GM12878 (cell line): ENCODE measurements around the gene CALML5.

ENCODE experiments used
- BHLHE40 ChIP-seq, 2 experiments: fragments of 450-650 bp in 1 of 2; IDR thresholded peaks; 2 replicates each; pipeline ENCODE4 v1.6.1; 2011 to 2017; ENCODE audit warnings: low read depth in 2 of 2, borderline replicate concordance in 1 of 2, improper control_type of control experiment in 1 of 2, low read length in 1 of 2, mild to moderate bottlenecking in 1 of 2
- CBFB ChIP-seq: IDR thresholded peaks from 2 replicates; pipeline ENCODE4 v1.6.1; 2016; ENCODE audit warnings: antibody characterized with exemption, low read depth
- CTCF ChIP-seq, 3 experiments: IDR thresholded peaks in 2 of 3; conservative IDR thresholded peaks in 1 of 3; 2 replicates each; pipeline ENCODE4 v1.5.1; 2011; ENCODE audit warnings: low read depth in 3 of 3, low read length in 3 of 3, mild to moderate bottlenecking in 3 of 3, control low read depth in 2 of 3, moderate library complexity in 2 of 3, inconsistent platforms in 1 of 3, mixed read lengths in 1 of 3; ENCODE audit not compliant: control insufficient read depth in 2 of 3, insufficient read depth in 1 of 3; ENCODE audit errors: extremely low read depth in 1 of 3
- GATAD2B ChIP-seq: fragments of 450-650 bp; conservative IDR thresholded peaks from 2 replicates; pipeline ENCODE4 v1.6.1; 2017; ENCODE audit warnings: low read depth, mild to moderate bottlenecking, moderate library complexity
- HDGF ChIP-seq: fragments of 450-650 bp; IDR thresholded peaks from 2 replicates; pipeline ENCODE4 v1.6.1; 2016; ENCODE audit warnings: antibody characterized with exemption
- NRF1 ChIP-seq: conservative IDR thresholded peaks from 2 replicates; pipeline ENCODE4 v1.6.1; 2011; ENCODE audit warnings: mild to moderate bottlenecking, low read depth, low read length, improper control_type of control experiment
- POLR2A ChIP-seq: IDR thresholded peaks from 2 replicates; pipeline ENCODE4 v1.6.1; 2011; ENCODE audit warnings: low read depth, mild to moderate bottlenecking, low read length
- POLR2AphosphoS5 ChIP-seq: IDR thresholded peaks from 2 replicates; pipeline ENCODE4 v1.6.1; 2011; ENCODE audit warnings: mild to moderate bottlenecking, low read length, inconsistent platforms
- POU2F2 ChIP-seq: IDR thresholded peaks from 3 replicates; pipeline ENCODE4 v1.6.1; 2011; ENCODE audit warnings: low read depth, mild to moderate bottlenecking, low read length, borderline replicate concordance
- SPI1 ChIP-seq: IDR thresholded peaks from 2 replicates; pipeline ENCODE4 v1.6.1; 2011; ENCODE audit warnings: low read depth, mild to moderate bottlenecking, low read length, moderate library complexity, borderline replicate concordance; ENCODE audit not compliant: insufficient read depth
- SREBF1 ChIP-seq: IDR thresholded peaks from 2 replicates; pipeline ENCODE4 v1.6.1; 2012; ENCODE audit warnings: mild to moderate bottlenecking, low read length
- TBL1XR1 ChIP-seq: IDR thresholded peaks from 2 replicates; pipeline ENCODE4 v1.6.1; 2012; ENCODE audit warnings: low read depth, low read length, improper control_type of control experiment
- USF2 ChIP-seq: IDR thresholded peaks from 2 replicates; pipeline ENCODE4 v1.6.1; 2011; ENCODE audit warnings: low read depth, low read length, improper control_type of control experiment, borderline replicate concordance

DNA sequence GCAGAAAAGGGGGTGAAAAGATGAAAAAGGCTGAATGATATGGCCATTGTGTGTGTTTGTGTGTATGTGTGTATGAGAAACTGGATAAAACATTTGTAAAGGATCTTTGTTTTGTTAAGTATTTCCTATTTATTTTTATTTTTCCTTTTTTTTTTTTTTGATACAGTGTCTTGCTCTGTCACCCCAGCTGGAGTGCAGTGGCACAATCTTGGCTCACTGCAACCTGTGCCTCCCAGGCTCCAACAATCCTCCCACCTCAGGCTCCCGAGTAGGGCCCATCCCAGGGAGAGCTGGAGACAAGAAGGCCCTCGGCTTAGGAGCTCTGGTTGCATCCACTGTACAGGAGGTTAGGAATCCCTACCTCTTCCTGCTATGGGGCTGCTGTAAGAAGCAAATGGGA lies 6.9 kb upstream of the CALML5 start:
- TF ChIP-seq TBL1XR1 (no peak), SREBF1 (no peak), GATAD2B (no peak), POLR2A (no peak), BHLHE40 (IDR thresholded peaks at IDR 0.05; ENCODE audit: borderline replicate concordance in 1 of 2, low read depth in 2 of 2, low read length in 1 of 2) (no peak), POLR2AphosphoS5 (no peak), CTCF (IDR thresholded peaks at IDR 0.05 in 2 of 3, conservative IDR thresholded peaks at IDR 0.05 in 1 of 3; ENCODE audit: control insufficient read depth in 2 of 3, extremely low read depth in 1 of 3, insufficient read depth in 1 of 3, low read depth in 3 of 3, low read length in 3 of 3) (no peak), POU2F2 (no peak), NRF1 (no peak), CBFB (no peak), HDGF (no peak), SPI1 (no peak), USF2 (no peak)
